Cortex of kidney (tissue), 1 donor: Measurements from ENCODE around the gene RIMBP2.
"Not testable (repeated sequence)": the region's sequence is repeated elsewhere in the genome, so short reads cannot be mapped to it uniquely, and the experiment has no call there.

ENCODE experiments used
- DNase-seq: peaks from one replicate; lab custom pipeline; 2025; lab: John Stamatoyannopoulos, UW

RIMBP2 gene

GRCh38 chr12:130715998-130716968 is at the start of gene RIMBP2:
Gene RIMBP2 (minus strand): TSS chr12:130716299. CDS start chr12:130479013, 237,286 bp downstream.
- DNase-seq = no peak

GRCh38 chr12:130765186-130765659 is 49.1 kb upstream of the RIMBP2 start:
- DNase-seq = no peak

DNA sequence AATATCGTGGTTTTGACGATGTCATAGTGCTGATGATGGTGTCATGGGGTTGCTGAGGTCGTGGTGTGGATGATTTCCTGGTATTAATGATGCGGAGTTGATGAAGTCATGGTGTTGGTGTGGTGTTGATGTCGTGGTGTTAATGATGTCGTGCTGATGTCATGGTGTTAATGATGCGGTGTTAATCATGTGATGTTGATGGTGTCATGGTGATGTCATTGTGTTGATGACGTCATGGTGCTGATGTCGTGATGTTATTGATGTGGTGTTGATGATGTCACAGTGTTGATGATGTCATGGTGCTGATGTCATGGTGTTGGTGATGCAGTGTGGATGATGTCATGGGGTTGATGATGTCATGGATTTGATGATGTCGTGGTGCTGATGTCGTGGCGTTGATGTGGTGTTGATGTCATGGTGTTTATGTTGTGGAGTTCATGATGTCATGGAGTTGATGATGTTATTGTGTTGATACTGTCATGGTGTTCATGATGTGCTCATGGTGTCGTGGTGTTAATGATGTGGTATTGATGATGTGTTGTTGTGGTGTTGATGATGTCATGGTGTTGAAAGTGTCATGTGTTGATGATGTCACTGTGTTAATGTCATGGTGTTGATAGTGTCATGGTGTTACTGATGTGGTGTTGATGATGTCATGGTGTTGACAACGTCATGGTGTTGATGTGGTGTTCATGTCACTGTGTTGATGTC is 48.5 kb upstream of the RIMBP2 start:
- no peak for DNase-seq

- DNase-seq = no peak
Observed at GRCh38 chr12:130764073-130764472, 48.0 kb upstream of the RIMBP2 start.

- no peak for DNase-seq
Observed at GRCh38 chr12:130762319-130762675, 46.2 kb upstream of the RIMBP2 start.

- DNase-seq = no peak
Observed at GRCh38 chr12:130761537-130762318, 45.6 kb upstream of the RIMBP2 start.

- DNase-seq = no peak
Observed at GRCh38 chr12:130754234-130754901, 38.3 kb upstream of the RIMBP2 start.

DNA sequence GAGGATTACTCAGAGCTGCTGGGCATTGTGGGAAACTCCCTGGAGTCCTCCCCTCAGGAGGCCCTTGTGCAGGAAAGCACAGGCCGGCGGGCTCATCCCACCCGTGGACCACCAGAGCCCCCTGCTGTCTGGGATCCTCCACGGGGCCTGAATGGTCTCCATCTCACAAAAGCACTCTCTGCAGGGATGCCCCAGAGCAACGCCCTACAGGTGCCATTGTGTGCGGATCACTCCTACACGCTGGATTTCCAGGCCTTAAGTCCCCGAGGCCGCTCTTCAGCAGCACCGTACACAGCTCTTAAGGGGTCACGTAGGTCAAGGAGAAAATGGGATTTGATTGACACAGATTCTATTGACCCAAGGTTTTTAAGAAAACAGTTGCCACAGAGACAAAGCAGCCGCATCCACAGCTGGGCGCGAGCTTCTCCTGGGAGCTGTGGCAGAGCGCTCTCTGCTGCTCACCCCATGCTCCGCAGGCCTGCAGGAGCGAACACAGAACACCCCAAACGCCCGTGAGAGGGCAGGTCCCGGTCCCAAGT is 36.7 kb upstream of the RIMBP2 start:
- no peak for DNase-seq

DNA sequence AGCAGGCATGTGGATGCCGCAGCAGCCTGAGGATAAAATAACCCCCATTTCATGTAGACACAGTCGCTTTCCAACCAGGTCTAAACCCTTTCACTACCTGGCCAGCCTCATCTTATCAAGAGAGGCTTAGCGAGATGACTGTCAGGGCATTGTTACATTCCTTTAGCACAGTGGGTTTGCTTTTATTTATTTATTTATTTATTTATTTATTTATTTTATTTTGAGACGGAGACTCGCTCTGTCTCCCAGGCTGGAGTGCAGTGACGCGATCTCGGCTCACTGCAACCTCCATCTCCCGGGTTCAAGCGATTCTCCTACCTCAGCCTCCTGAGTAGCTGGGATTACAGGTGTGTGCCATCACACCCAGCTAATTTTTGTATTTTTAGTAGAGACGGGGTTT is 35.9 kb upstream of the RIMBP2 start:
- not testable (repeated sequence) for DNase-seq

- DNase-seq = no peak
Observed at GRCh38 chr12:130748786-130749185, 32.7 kb upstream of the RIMBP2 start.

- DNase-seq = no peak
Observed at GRCh38 chr12:130747867-130748740, 32.0 kb upstream of the RIMBP2 start.

DNA sequence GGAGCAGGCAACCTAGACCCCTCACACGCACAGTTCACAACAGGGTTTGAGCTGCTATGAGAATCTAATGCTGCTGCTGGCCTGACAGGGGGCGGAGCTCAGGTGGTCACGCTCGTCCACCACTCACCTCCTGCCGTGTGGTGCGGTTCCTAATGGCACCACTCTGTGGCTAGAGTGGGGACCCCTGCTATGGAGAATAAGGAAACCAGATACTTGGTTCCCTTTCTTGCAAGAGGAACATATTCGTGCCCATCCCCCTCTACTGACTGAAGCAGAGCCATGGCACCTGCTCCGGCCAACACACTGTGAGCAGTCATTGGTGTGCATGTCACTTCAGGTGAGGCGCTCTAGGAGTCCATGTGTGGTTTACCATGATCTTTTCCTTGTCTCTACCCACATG is 30.4 kb upstream of the RIMBP2 start:
- DNase-seq = no peak

- DNase-seq = no peak
Observed at GRCh38 chr12:130745921-130746320, 29.8 kb upstream of the RIMBP2 start.

GRCh38 chr12:130744274-130744673 is 28.2 kb upstream of the RIMBP2 start:
- DNase-seq = no peak

DNA sequence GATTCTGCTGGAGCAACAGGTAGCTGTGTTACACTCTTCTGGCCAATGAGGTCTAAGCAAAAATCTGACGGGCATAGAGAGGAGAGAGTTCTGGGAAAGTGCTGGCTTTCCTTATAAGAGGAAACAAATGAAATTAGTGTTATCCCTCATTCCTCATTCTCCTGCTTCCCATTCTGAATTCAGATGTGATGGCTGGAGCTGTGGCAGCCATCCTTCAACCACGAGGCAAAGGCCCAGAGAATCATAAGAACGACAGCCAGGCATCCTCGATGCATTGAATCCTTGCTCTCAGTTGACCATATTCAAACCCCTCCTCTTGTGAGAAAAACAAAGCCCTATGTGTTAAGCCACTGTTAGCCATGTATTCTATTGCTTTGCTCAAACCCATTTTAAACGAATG is 27.5 kb upstream of the RIMBP2 start:
- no peak for DNase-seq

DNA sequence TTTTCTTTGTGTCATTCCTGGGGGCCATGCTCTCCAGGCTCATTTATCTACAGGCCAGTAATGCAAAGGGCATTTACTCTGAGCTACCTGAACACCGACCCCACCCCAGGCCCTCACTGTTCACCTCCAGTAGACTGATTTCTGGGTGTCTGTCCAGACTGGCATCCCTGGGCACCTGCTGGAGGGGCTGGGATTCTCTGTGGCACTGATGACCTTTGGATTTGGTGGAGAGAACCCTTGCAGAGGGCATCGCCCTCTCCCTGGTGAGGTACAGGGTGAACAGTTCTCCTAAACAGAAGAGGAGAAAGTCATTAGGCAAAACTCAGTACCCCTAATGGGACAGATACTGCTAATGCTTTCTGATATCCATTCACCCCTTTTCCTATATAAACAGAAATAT is 27.1 kb upstream of the RIMBP2 start:
- no peak for DNase-seq

DNA sequence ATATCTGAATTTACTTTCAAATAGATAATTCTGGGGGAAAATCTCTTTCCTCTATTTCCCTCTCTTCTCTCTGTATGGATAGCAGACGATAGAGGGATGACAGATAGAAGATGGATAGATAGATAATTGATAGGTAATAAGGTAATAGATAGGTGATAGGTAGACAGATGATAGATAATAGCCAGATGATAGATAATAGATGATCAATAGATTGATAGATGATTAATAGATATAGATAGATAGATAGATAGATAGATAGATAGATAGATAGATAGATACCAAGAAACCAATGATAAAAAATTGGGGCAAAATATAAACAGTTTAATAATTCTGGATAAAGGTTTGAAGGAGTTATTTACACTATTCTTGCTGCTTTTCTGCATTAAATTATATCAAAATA is 26.6 kb upstream of the RIMBP2 start:
- no peak for DNase-seq

DNA sequence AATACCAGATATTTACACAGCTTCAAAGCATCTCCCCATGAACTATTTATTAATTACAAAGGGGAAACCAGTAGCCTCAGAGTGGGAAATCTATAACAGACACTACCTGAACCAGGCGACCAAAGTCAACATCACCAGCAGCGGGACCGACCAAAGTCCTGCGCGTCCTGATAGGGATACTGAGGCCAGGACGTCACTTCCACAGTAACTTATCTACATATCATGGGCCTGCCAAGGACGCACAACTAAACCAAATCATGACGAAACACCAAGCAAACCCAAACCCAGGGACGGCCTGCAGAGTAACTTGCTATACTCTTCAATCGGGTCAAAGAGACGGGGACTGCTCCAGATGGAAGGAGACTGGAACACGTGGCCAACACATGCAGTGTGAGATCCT is 26.0 kb upstream of the RIMBP2 start:
- no peak for DNase-seq

DNA sequence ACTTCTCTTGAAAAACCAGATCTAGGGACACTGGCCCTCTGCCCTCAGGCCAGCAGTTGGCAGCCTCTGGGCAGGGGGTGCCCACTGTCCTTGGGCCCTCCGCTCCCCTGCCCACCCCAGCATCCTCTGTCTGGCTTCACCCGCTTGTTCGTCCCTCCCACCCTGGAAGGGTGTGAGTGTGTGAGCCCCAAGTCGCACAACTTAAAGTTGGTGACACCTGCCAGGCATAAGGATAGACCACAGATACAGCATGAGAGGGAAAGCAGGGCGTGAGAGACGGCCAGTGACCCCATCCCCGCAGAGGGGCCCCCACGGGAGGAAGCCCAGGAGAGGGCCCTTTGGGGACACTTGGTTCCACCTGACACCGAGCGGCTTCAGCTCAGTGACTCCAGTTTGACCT is 23.5 kb upstream of the RIMBP2 start:
- no peak for DNase-seq

GRCh38 chr12:130738403-130738802 is 22.3 kb upstream of the RIMBP2 start:
- not testable (repeated sequence) for DNase-seq
